HG03565 (cell line): ENCODE results near the gene NYAP2.

Source experiments
- ATAC-seq: cut with Tn5 transposase; IDR thresholded peaks from one replicate; pipeline ENCODE4 v1.9.1; 2021; ENCODE audit warnings: mild to moderate bottlenecking, moderate library complexity; ENCODE audit not compliant: unreplicated experiment

NYAP2 gene

GRCh38 chr2:225425284-225425683, 25.8 kb downstream of the NYAP2 start:
- no peak for ATAC-seq

GRCh38 chr2:225428360-225428759, 28.9 kb downstream of the NYAP2 start:
- ATAC-seq: no peak

GRCh38 chr2:225429717-225430116, 30.2 kb downstream of the NYAP2 start:
- no peak for ATAC-seq

- ATAC-seq: no peak
Measured at GRCh38 chr2:225431105-225431863, 31.8 kb downstream of the NYAP2 start.

- ATAC-seq: no peak
Measured at GRCh38 chr2:225434014-225434413, 34.5 kb downstream of the NYAP2 start.

- no peak for ATAC-seq
Measured at GRCh38 chr2:225437319-225437718, 37.8 kb downstream of the NYAP2 start.

GRCh38 chr2:225438248-225438647, 38.7 kb downstream of the NYAP2 start:
- ATAC-seq: no peak

- ATAC-seq: no peak
Measured at GRCh38 chr2:225452677-225453076, 53.2 kb downstream of the NYAP2 start.

GRCh38 chr2:225454412-225454811, 54.9 kb downstream of the NYAP2 start:
- ATAC-seq: no peak

GRCh38 chr2:225456619-225457260, 57.2 kb downstream of the NYAP2 start:
- ATAC-seq: no peak

- ATAC-seq: no peak
Measured at GRCh38 chr2:225457482-225457881, 58.0 kb downstream of the NYAP2 start.

GRCh38 chr2:225458431-225459117, 59.1 kb downstream of the NYAP2 start:
- no peak for ATAC-seq

- no peak for ATAC-seq
Measured at GRCh38 chr2:225462417-225462816, 62.9 kb downstream of the NYAP2 start.

- no peak for ATAC-seq
Measured at GRCh38 chr2:225462945-225463344, 63.4 kb downstream of the NYAP2 start.

- no peak for ATAC-seq
Measured at GRCh38 chr2:225463449-225463848, 63.9 kb downstream of the NYAP2 start.

- peak; percentile 65 for ATAC-seq
Measured at GRCh38 chr2:225464346-225465025, 65.0 kb downstream of the NYAP2 start.

- no peak for ATAC-seq
Measured at GRCh38 chr2:225465827-225466226, 66.3 kb downstream of the NYAP2 start.

- ATAC-seq: no peak
Measured at GRCh38 chr2:225466891-225467604, 67.5 kb downstream of the NYAP2 start.

GRCh38 chr2:225468131-225468530, 68.6 kb downstream of the NYAP2 start:
- no peak for ATAC-seq

GRCh38 chr2:225471039-225471438, 71.5 kb downstream of the NYAP2 start:
- ATAC-seq: no peak

GRCh38 chr2:225471482-225471881, 72.0 kb downstream of the NYAP2 start:
- ATAC-seq: no peak
